Activated CD4-positive, alpha-beta memory T cell treated with anti-CD3 and anti-CD28 coated beads for 36 hours (primary cell): ENCODE measurements around the gene CTNNBIP1. TPM values are rescaled to one million over a fixed set of nuclear protein-coding genes. Genes with fewer than 3 reads are reported as not detected.

Source experiments
- CTCF ChIA-PET: fragments of 350-600 bp; sonication (Branson Sonifier 250); formaldehyde crosslinking; loops from one replicate; lab custom pipeline; 2021; ENCODE audit warnings: antibody characterized with exemption, inconsistent platforms; lab: Charles Lee
- POLR2A ChIA-PET: fragments of 350-600 bp; sonication (Branson Sonifier 250); formaldehyde crosslinking; loops from one replicate; lab custom pipeline; 2021; ENCODE audit warnings: antibody characterized with exemption; lab: Charles Lee
- DNase-seq: peaks from one replicate; pipeline ENCODE4 v3.0.0-alpha.2; 2020
- H3K27ac Mint-ChIP-seq: one replicate; pipeline ENCODE4 v1.8.0; 2021; ENCODE audit warnings: mixed read lengths
- H3K27me3 Mint-ChIP-seq: one replicate; pipeline ENCODE4 v1.8.0; 2021; ENCODE audit warnings: mixed read lengths
- H3K36me3 Mint-ChIP-seq: one replicate; pipeline ENCODE4 v1.8.0; 2021; ENCODE audit warnings: mixed read lengths
- H3K4me1 Mint-ChIP-seq: one replicate; pipeline ENCODE4 v1.8.0; 2021; ENCODE audit warnings: low read depth, mixed read lengths
- H3K4me3 Mint-ChIP-seq: one replicate; pipeline ENCODE4 v1.8.0; 2021; ENCODE audit warnings: mild to moderate bottlenecking, mixed read lengths
- H3K9me3 Mint-ChIP-seq: one replicate; pipeline ENCODE4 v1.8.0; 2021; ENCODE audit warnings: mixed read lengths
- intact Hi-C: fragments of 100-400 bp; cut with micrococcal nuclease; formaldehyde crosslinking; loops from one replicate; pipeline ENCODE4 v1.15.1; 2023
- total RNA-seq, 2 experiments: library from RNA; stranded (reverse); gene quantifications; one replicate each; pipeline ENCODE4 v1.2.3, GENCODE V29; 2021

The CTNNBIP1 gene
- total RNA-seq, 2 experiments from 2014 or later: 11.0 to 13.2 TPM

DNA sequence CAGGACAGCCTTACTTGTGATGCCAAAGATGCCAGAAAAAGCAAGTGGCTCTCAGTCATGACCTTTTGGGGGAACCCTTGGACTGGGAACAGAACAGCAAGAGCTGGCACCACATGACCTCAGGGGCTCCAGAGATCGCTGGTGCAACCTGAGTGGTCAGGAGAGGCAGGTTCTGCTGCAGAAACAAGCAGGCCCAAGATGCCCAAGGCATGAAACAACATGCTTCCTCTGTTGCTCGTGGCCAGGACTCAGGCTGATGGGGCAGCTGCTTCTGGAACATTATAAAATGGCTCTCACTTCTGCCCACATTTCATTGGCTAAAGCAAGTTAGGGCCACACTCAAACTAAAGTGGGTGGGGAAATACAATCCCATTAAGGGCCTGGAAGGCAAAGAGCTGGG is 68.6 kb downstream of the CTNNBIP1 start:
- DNase-seq: no peak
- Mint-ChIP-seq H3K36me3 (no peaks in the 10 kb centered on the region), H3K27me3 (no peaks in the 10 kb centered on the region), H3K9me3 (no peaks in the 10 kb centered on the region), H3K27ac (no peak overlapping the region), H3K4me1 (no peaks in the 10 kb centered on the region), H3K4me3 (no peak overlapping the region)
- POLR2A ChIA-PET: no interaction called here
- CTCF ChIA-PET: interaction anchor here (0.9 to 1.3 kb wide), 3 partner anchors 10 to 57 kb away, joined by 3 to 5 read pairs (median 3); no protein-coding TSS in a partner anchor
- intact Hi-C loops: no loop called here

DNA sequence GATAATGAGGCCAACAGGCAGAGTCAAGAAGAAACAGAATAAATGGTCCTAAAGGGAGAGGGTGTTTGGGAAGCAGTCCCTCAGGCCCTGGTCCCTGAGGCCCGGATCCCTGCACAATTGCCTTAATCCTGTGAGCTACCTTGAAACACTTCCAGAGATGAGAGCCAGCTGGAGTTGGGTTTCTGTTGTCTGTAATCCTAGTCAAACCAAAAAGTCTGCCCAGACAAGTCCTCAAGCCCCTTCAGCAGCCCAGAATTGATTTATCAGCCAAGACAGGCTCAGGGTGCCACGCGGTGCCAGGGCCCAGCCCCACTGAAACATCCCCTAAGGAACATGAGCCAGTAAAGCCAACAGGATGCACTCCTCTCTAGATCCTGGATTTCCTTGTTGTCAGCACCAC is 69.9 kb downstream of the CTNNBIP1 start:
- no peak overlapping the region for H3K27ac Mint-ChIP-seq
- POLR2A ChIA-PET: no interaction called here

DNA sequence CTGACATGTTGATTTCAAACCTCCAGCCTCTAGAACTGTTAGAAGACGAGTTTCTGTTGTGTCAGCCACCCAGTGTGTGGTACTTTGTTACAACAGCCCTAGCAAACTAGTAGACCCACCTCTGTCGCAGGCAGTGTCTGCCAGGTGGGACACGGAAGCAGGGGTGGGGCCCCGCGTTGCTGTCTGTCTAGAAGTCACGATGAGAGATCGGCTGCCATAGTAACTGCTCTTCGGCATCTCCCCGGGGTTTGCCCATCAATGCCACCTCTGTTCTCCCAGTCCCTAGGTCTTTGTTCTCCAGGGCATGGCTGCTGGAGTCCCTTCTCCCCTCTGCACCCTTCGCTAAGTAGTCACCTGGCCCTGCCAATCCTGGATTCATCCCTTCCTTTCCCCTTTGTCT is 71.1 kb downstream of the CTNNBIP1 start:
- DNase-seq: no peak
- no peaks in the 10 kb centered on the region for H3K9me3 Mint-ChIP-seq
- H3K27me3 Mint-ChIP-seq: no peaks in the 10 kb centered on the region
- intact Hi-C loops: no loop called here
- CTCF ChIA-PET: no interaction called here
- POLR2A ChIA-PET: no interaction called here
- no peaks in the 10 kb centered on the region for H3K36me3 Mint-ChIP-seq
- no peak overlapping the region for H3K27ac Mint-ChIP-seq
- no peaks in the 10 kb centered on the region for H3K4me1 Mint-ChIP-seq
- no peak overlapping the region for H3K4me3 Mint-ChIP-seq

More for the DNA sequence above, 69.9 kb downstream of the CTNNBIP1 start:
- H3K27me3 Mint-ChIP-seq: no peaks in the 10 kb centered on the region
- DNase-seq: no peak
- H3K4me1 Mint-ChIP-seq: no peaks in the 10 kb centered on the region
- intact Hi-C loops: no loop called here
- no peaks in the 10 kb centered on the region for H3K9me3 Mint-ChIP-seq
- no peaks in the 10 kb centered on the region for H3K36me3 Mint-ChIP-seq
- no peak overlapping the region for H3K4me3 Mint-ChIP-seq
- CTCF ChIA-PET: no interaction called here

DNA sequence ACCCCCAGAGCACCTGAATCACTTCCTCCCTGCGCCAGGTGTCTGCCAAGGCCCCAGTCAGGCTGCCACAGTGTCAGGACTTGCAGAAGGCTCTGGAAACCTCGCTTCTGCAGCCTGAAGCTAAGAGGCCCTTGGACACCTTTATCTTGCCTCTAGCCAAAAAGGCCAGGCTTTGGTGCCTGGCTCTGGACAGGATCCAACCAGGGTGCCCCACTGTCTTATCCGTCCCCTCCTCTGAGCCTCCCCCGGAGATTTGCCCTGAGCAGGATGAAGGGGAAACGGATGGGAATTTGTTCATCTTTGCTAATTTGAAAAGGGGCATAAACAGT is 73.5 kb downstream of the CTNNBIP1 start:
- intact Hi-C loops: no loop called here
- Mint-ChIP-seq H3K4me3 (no peak overlapping the region), H3K36me3 (no peaks in the 10 kb centered on the region), H3K4me1 (no peaks in the 10 kb centered on the region), H3K27ac (no peak overlapping the region), H3K27me3 (no peaks in the 10 kb centered on the region), H3K9me3 (no peaks in the 10 kb centered on the region)
- ChIA-PET POLR2A (no interaction called here), CTCF (no interaction called here)
- DNase-seq: no peak

DNA sequence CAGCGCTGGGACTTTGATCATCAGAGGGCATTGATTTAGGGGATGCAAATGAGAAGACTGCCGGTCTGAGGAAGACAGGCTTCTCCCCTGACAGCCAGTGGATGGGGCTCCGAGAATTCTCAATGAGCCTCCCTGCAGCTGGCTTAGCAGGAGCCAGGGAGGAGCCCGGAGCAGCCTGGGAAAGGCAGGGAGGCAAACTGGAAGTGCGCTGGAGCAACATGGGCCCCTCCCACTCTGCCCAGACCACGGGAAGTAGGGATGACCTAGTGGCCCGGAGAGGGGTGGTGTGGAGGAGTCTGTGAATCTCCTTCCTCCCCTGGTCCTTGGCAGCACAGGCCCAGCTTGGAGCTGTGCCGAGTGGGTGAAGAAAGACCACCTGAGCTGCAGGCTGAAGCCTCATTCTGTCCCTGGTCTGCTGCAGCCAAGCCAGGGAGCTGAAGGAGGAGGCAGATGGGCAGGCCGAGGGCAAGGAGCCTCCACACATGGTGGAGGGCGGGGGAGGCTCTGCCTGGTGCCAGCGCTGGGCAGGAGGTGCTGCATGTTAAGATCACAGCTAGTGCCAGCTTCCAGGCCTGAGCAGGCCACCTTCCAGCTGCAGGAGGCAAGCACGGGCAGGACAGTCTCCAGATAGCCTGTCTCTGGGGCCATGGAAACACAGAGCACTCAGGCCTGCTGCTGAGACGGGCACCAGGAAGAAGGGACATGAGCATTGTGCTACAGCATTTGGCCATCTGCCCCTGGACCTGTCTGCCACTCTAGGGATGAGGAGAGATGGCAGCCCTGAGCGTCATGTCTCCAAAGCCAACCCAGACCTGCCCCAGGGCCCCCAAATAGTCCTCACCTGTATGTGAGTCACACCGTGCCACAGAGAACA is 74.1 kb downstream of the CTNNBIP1 start:
- DNase-seq: no peak
- H3K27me3 Mint-ChIP-seq: no peaks in the 10 kb centered on the region
- no peaks in the 10 kb centered on the region for H3K9me3 Mint-ChIP-seq
- intact Hi-C loops: no loop called here
- no peak overlapping the region for H3K4me3 Mint-ChIP-seq
- no peaks in the 10 kb centered on the region for H3K36me3 Mint-ChIP-seq
- POLR2A ChIA-PET: no interaction called here
- H3K4me1 Mint-ChIP-seq: no peaks in the 10 kb centered on the region
- H3K27ac Mint-ChIP-seq: no peak overlapping the region
- CTCF ChIA-PET: no interaction called here

DNA sequence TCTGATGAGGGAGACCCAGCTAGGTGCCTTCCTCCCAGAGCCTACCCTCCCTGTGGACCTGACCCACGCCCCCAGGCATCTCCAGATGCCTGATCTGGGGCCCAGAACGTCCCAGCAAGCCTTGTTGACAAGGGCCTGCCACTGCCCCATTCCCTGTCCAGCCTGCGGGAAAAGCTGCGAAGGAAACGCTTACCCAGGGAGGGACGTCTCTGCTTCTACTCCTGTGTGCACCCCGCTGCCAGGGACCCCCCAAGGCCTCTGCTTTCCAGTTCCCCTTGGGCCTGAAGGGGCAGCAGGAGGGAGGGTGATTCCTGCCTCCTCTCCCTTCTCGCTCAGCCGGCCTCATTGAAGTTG is 74.7 kb downstream of the CTNNBIP1 start:
- intact Hi-C loops: no loop called here
- H3K4me3 Mint-ChIP-seq: no peak overlapping the region
- ChIA-PET CTCF (no interaction called here), POLR2A (no interaction called here)
- no peaks in the 10 kb centered on the region for H3K4me1 Mint-ChIP-seq
- H3K36me3 Mint-ChIP-seq: no peaks in the 10 kb centered on the region
- H3K27me3 Mint-ChIP-seq: no peaks in the 10 kb centered on the region
- no peak for DNase-seq
- H3K9me3 Mint-ChIP-seq: no peaks in the 10 kb centered on the region
- no peak overlapping the region for H3K27ac Mint-ChIP-seq

DNA sequence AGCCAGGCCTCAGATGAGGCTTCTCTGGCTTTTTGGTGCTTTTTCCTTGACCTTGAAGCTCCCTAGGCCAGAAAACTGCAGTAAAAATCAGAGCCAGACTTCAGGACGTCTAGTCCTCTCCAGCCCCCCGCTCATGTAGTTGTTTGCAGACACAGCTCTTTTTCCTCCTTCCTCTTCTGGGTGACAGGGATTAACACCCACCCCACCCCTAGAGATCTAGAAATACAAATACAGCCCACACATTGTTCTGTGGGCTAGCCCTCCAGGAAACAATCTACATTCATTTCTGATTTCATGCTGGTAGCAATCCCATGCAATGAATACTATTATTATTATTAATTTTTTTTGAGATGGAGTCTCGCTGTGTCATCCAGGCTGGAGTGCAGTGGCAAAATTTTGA is 76.4 kb downstream of the CTNNBIP1 start:
- no peaks in the 10 kb centered on the region for H3K4me1 Mint-ChIP-seq
- H3K4me3 Mint-ChIP-seq: no peak overlapping the region
- H3K27ac Mint-ChIP-seq: no peak overlapping the region
- DNase-seq: no peak
- CTCF ChIA-PET: interaction anchor here (0.6 kb wide), 1 partner anchor 13 kb away, joined by 3 read pairs; no protein-coding TSS in a partner anchor
- H3K36me3 Mint-ChIP-seq: no peaks in the 10 kb centered on the region
- no peaks in the 10 kb centered on the region for H3K9me3 Mint-ChIP-seq
- H3K27me3 Mint-ChIP-seq: no peaks in the 10 kb centered on the region
- intact Hi-C loops: no loop called here
- POLR2A ChIA-PET: interaction anchor here (0.6 kb wide), 1 partner anchor 67 kb away, joined by 3 read pairs; no protein-coding TSS in a partner anchor

DNA sequence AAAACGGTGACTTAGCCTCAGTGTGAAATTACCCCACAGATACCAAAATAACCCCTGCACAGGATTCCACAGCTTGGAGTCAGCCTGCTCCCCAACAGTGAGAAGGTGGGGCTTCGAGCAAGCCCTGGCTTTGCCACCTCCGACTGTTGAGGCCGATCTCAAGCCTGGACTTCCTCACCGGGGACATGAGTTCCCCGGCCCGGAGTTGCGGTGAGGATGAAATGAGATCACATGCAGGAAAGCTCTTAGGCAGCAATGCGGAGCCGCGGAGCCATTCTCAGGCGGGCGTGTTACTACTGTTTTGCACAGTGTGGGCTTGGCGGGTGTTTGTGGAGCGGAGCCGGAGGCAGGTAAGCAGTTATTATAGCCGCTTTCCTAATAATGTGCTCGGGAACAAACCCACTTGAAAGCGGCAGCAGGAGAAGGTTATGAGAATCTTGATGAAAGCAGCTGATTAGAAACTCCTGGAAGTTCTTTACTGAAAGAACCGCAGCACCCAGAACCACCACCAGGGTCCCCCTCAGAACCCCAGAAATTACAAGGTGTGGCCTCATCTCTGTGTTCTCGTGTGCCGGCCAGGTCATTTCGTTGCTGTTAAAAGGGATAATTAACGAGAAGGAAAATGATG is 82.4 kb downstream of the CTNNBIP1 start:
- Mint-ChIP-seq H3K4me3 (no peak overlapping the region), H3K36me3 (peaks cover 2% of the 10 kb centered on the region), H3K4me1 (peaks cover 24% of the 10 kb centered on the region), H3K27me3 (no peaks in the 10 kb centered on the region), H3K9me3 (no peaks in the 10 kb centered on the region), H3K27ac (no peak overlapping the region)
- POLR2A ChIA-PET: no interaction called here
- DNase-seq: peak; percentile 18
- intact Hi-C loops: loop anchor here (1.0 to 10.0 kb wide), 2 partner anchors 40 to 867 kb away; no protein-coding TSS in a partner anchor
- CTCF ChIA-PET: interaction anchor here (0.6 to 2.5 kb wide), 3 partner anchors 43 to 122 kb away, joined by 3 to 9 read pairs (median 4); no protein-coding TSS in a partner anchor

DNA sequence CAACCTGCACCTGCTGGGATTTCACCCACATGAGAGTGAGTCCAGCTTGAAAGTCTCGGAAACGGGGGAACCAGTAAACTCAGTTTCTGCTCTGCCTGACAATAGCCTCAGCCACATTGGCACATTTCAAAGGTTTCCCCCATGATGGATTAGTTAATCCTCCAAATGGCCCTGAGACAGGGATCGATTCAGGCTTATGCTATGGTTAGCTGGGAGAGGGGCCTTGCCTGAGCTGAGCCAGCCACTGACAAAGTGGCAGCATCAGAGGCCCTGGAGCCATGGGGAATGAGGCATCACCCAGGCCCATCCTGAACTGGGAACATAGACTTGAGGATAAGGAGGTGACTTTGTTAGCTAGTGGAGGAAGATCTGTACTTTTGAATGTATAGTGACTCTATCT is 83.5 kb downstream of the CTNNBIP1 start:
- H3K9me3 Mint-ChIP-seq: no peaks in the 10 kb centered on the region
- no peak overlapping the region for H3K4me3 Mint-ChIP-seq
- H3K27ac Mint-ChIP-seq: no peak overlapping the region
- no peak for DNase-seq
- ChIA-PET CTCF (interaction anchor here (0.5 to 2.5 kb wide), 5 partner anchors 14 to 445 kb away, joined by 3 to 9 read pairs (median 3); no protein-coding TSS in a partner anchor), POLR2A (interaction anchor here (0.6 kb wide), 1 partner anchor 141 kb away, joined by 4 read pairs; no protein-coding TSS in a partner anchor)
- intact Hi-C loops: loop anchor here (1.0 to 10.0 kb wide), 2 partner anchors 39 to 868 kb away; no protein-coding TSS in a partner anchor
- H3K27me3 Mint-ChIP-seq: no peaks in the 10 kb centered on the region
- peaks cover 2% of the 10 kb centered on the region for H3K36me3 Mint-ChIP-seq
- peaks cover 35% of the 10 kb centered on the region for H3K4me1 Mint-ChIP-seq

DNA sequence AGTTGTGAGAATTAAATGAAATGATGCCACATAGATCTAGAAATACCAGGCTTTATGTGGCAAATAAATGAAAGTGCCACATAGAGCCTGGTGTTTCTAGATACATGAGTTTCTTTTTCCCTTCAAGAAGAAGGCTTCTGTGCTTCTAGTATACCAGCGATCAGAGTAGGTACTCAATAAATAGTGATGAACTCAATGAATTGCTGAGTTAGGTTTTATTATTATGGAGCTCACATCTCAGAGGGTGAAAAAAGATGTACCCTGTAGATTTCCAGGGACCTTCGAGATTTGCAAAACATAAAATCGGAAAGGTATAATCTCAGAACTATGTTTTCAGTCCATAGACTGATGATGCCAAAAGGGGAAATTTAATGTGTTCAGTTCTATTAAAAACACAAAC is 84.0 kb downstream of the CTNNBIP1 start:
- CTCF ChIA-PET: interaction anchor here (1.2 to 2.5 kb wide), 2 partner anchors 13 to 41 kb away, joined by 4 to 9 read pairs; no protein-coding TSS in a partner anchor
- H3K27ac Mint-ChIP-seq: no peak overlapping the region
- no peaks in the 10 kb centered on the region for H3K27me3 Mint-ChIP-seq
- H3K36me3 Mint-ChIP-seq: peaks cover 2% of the 10 kb centered on the region
- H3K4me3 Mint-ChIP-seq: no peak overlapping the region
- intact Hi-C loops: loop anchor here (10.0 kb wide), 1 partner anchor 869 kb away; no protein-coding TSS in a partner anchor
- no peak for DNase-seq
- H3K4me1 Mint-ChIP-seq: peaks cover 39% of the 10 kb centered on the region
- POLR2A ChIA-PET: interaction anchor here (0.6 to 1.2 kb wide), 2 partner anchors 26 to 140 kb away, joined by 4 to 5 read pairs; no protein-coding TSS in a partner anchor
- no peaks in the 10 kb centered on the region for H3K9me3 Mint-ChIP-seq

DNA sequence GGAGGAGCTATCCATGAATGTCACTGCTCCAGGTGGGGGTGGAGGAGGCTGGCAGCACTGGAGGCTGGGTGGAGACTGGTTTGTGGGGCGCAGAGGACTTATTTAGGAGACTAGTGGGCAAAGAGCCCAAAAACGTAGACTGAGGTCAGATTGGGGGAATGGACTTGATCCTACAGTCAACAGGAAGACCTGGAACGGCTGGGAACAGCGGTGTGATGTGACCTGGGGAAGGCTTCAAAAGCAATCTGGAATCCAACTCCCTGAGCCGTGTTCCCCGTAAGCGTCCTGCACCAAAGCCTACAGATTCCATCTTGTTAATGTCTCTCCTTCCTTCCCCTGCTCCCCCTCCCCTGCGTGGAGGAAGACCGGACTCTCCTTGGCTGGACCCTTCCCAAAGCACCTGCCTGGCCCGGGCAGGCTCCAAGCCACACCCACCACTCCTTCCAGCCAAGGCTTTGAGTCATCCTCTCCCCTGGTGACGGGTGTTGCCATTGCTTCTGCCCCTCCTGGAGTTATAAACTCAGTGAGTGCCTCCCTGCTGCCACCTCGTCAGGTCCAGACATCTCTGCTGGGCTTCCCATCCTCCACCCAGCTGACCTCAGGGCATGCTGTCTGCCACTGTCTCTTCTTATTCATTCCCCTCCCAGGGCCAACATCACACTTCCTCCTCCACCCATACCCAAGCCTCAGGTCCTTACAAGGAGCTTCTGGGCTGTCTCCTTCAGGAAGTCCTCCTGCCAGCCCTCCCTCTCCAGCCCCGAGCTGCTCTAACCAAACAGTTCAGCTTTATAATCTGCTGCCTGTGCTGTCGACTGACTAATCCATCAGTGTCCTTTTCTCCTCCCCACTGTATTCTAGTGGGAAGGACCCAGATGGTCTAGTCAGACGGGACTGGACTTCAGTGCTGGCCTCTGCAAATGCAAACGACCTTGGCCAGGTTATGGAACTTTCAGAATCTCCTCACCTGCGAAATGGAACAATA is 84.7 kb downstream of the CTNNBIP1 start:
- no peaks in the 10 kb centered on the region for H3K27me3 Mint-ChIP-seq
- CTCF ChIA-PET: interaction anchor here (1.4 to 2.5 kb wide), 2 partner anchors 41 kb away, joined by 3 to 9 read pairs; no protein-coding TSS in a partner anchor
- peaks cover 42% of the 10 kb centered on the region for H3K4me1 Mint-ChIP-seq
- no peak overlapping the region for H3K27ac Mint-ChIP-seq
- H3K4me3 Mint-ChIP-seq: peak overlapping the region; percentile 66
- peak; percentile 65 for DNase-seq
- POLR2A ChIA-PET: interaction anchor here (1.2 kb wide), 1 partner anchor 25 kb away, joined by 5 read pairs; no protein-coding TSS in a partner anchor
- no peaks in the 10 kb centered on the region for H3K9me3 Mint-ChIP-seq
- intact Hi-C loops: loop anchor here (2.0 to 10.0 kb wide), 3 partner anchors 25 to 869 kb away; no protein-coding TSS in a partner anchor
- H3K36me3 Mint-ChIP-seq: peaks cover 2% of the 10 kb centered on the region
